ENCODE data around the gene STX17. TPM values are rescaled to one million over a fixed set of nuclear protein-coding genes. Genes with fewer than 3 reads are reported as not detected.

The STX17 gene
- total and polyA plus RNA-seq, 9 donors: 7.7 to 43.1 (median 32.1) TPM

DNA sequence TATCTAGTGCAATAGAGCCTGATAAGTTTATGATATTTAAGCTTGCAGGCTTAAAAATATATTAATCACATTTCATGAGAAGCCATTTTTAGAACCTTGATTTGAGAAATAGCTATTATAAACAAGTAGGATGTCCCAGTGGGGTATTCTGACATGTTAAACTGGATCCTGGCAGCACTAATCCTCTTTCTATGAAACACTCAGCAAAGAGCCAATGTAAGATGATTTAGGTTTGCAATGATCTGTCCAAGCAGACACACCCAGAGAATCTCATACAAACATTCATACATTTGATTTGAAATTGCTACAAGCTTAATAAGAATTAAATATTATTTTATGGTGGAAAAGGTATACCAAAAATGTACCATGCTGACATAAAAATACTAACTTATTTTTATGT, 105.8 kb downstream of the STX17 start:
- TF ChIP-seq POLR2A (IDR thresholded peaks at IDR 0.05): no peak
- TF ChIP-seq EP300 (IDR thresholded peaks at IDR 0.05): no peak
- no peak for TF ChIP-seq CTCF (IDR thresholded peaks at IDR 0.05)
- Histone ChIP-seq H3K4me3 (no peak overlapping the region), H3K27me3 (no peaks in the 10 kb centered on the region), H3K27ac (no peak overlapping the region), H3K36me3 (no peaks in the 10 kb centered on the region), H3K4me1 (ENCODE audit: insufficient read depth) (no peaks in the 10 kb centered on the region), H3K9me3 (no peaks in the 10 kb centered on the region)
- intact Hi-C loops (cut with DNase I): no loop called here
- no peak for DNase-seq

DNA sequence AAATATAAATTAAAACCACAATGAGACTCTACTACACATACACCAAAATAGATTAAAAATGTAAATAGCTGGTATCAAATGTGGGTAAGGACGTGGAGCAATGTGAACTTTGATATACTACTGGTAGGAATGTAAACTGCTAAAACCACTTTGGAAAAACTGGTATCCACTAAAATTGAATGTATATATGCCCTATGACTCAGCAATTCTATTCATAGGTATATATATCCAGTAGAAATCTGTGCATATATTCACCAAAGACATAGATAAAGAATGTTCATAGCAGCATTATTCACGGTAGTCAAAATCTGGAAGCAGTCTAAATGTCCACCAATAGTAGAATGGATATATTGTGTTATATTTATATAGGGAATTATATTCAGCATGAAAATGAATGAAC, 107.1 kb downstream of the STX17 start:
- DNase-seq: no peak
- no peak for TF ChIP-seq EP300 (IDR thresholded peaks at IDR 0.05)
- no peak for TF ChIP-seq POLR2A (IDR thresholded peaks at IDR 0.05)
- TF ChIP-seq CTCF (IDR thresholded peaks at IDR 0.05): no peak
- intact Hi-C loops (cut with DNase I): no loop called here
- Histone ChIP-seq H3K9me3 (no peaks in the 10 kb centered on the region), H3K4me1 (ENCODE audit: insufficient read depth) (no peaks in the 10 kb centered on the region), H3K4me3 (no peak overlapping the region), H3K36me3 (no peaks in the 10 kb centered on the region), H3K27me3 (no peaks in the 10 kb centered on the region), H3K27ac (no peak overlapping the region)
- WGBS, 3 donors: 86 to 96% (median 88%) methylated on average over 2 of the region's 2 CpGs

DNA sequence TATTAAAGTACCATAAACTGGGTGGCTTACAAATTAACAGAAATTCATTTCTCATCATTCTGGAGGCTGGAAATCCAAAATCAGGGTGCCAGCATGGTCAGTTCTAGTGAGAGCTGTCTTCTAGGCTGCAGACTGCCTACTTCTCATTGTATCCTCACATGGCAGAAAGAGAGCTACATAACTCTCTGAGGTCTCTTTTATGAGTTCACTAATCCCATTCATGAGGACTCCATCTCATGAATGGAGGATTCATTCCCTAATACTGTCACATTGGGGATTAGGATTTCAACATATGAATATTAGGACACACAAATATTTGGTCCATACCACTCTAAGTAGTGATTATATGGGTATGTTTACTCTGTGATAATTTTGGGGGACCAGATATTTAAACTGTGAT, 108.4 kb downstream of the STX17 start:
- Histone ChIP-seq H3K4me3 (no peak overlapping the region), H3K27ac (no peak overlapping the region), H3K36me3 (no peaks in the 10 kb centered on the region), H3K9me3 (no peaks in the 10 kb centered on the region), H3K4me1 (ENCODE audit: insufficient read depth) (no peaks in the 10 kb centered on the region), H3K27me3 (no peaks in the 10 kb centered on the region)
- no peak for TF ChIP-seq POLR2A (IDR thresholded peaks at IDR 0.05)
- no peak for TF ChIP-seq EP300 (IDR thresholded peaks at IDR 0.05)
- no peak for TF ChIP-seq CTCF (IDR thresholded peaks at IDR 0.05)
- intact Hi-C loops (cut with DNase I): no loop called here
- DNase-seq: no peak

DNA sequence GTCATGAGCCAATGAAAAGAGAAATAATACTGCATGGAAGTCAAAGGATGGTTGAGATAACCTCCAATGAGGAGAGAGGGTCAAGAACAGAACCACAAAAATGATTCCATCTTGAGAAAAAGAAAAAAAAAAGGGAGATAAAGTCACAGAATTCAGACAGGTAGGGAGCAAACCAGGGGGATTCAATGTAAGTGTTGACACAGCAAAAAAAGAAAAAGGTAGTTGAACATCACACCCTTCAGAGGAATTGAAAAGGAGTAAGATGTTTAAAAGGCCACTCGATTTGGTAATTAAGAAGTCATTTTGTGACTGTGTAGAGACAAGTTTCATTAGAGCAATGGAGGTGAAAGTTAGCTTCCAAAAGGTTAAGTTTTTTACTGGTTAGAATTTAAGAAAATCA, 113.1 kb downstream of the STX17 start:
- Histone ChIP-seq H3K27me3 (no peaks in the 10 kb centered on the region), H3K27ac (no peak overlapping the region), H3K36me3 (no peaks in the 10 kb centered on the region), H3K4me1 (ENCODE audit: insufficient read depth) (no peaks in the 10 kb centered on the region), H3K4me3 (no peak overlapping the region), H3K9me3 (no peaks in the 10 kb centered on the region)
- 95 to 98% (median 97%) methylated on average over 1 of the region's 1 CpG for WGBS, 3 donors
- no peak for DNase-seq
- TF ChIP-seq EP300 (IDR thresholded peaks at IDR 0.05) (no peak), CTCF (IDR thresholded peaks at IDR 0.05) (no peak), POLR2A (IDR thresholded peaks at IDR 0.05) (no peak)
- intact Hi-C loops (cut with DNase I): no loop called here

Other genes starting within 250 kb of the STX17 start
- 100 to 1,000 TPM in 1 of 7 donors, 10 to 100 TPM in 5, 1 to 10 TPM in 1; 9.0 to 177 (median 39.3) TPM for gene NR4A3, start 84.8 kb upstream of the STX17 start, total RNA-seq
- gene NR4A3, start 84.8 kb upstream of the STX17 start, polyA plus RNA-seq: 1 to 10 TPM; 2.8 to 3.4 TPM
- 10 to 100 TPM in 5 of 7 donors, 1 to 10 TPM in 2; 7.0 to 16.6 (median 11.8) TPM for gene ERP44, start 192.3 kb downstream of the STX17 start, total RNA-seq
- gene ERP44, start 192.3 kb downstream of the STX17 start, polyA plus RNA-seq: 10 to 100 TPM; 13.3 to 26.4 TPM
- 10 to 100 TPM; 21.0 to 28.4 (median 23.3) TPM for gene INVS, start 192.6 kb downstream of the STX17 start, total RNA-seq
- 10 to 100 TPM in 1 of 2 donors, 1 to 10 TPM in 1; 7.7 to 16.0 TPM for gene INVS, start 192.6 kb downstream of the STX17 start, polyA plus RNA-seq